Measurements from ENCODE around the gene AGBL1.

GRCh38 chr15:86042226-86042625 lies 37.4 kb upstream of the AGBL1 start:
- TF ChIP-seq POLR2A (IDR thresholded peaks at IDR 0.05; ENCODE audit: low read length) (no peak), GATA1 (IDR thresholded peaks at IDR 0.05; ENCODE audit: low read depth, low read length) (no peak)
